Measurements from ENCODE around the gene DLX2. TPM values are rescaled to one million over a fixed set of nuclear protein-coding genes. Genes with fewer than 3 reads are reported as not detected.

Gene DLX2
- total and polyA plus RNA-seq, 2 of the 13 experiments (the other 11 are each of a cell fraction or from before 2014, with no cell fraction given), result 0.07 to 0.15 TPM

GRCh38 chr2:172103471-172104272, 972 bp upstream of the DLX2 start (continued):
- TF ChIP-seq ZFP62 (CRISPR knock-in tag; IDR thresholded peaks at IDR 0.05), result no peak
- no peak for TF ChIP-seq RFX5 (IDR thresholded peaks at IDR 0.05; ENCODE audit: low read depth, low read length)
- peak; percentile 91 for TF ChIP-seq SP5 (CRISPR knock-in tag; IDR thresholded peaks at IDR 0.05; ENCODE audit: borderline replicate concordance, low read depth)
- TF ChIP-seq ATM (IDR thresholded peaks at IDR 0.05; ENCODE audit: borderline replicate concordance), result no peak
- TF ChIP-seq ELF1 (CRISPR knock-in tag; IDR thresholded peaks at IDR 0.05), result peak; percentile 36; the same call in 1 of the 2 replicates
- no peak for TF ChIP-seq ZNF558 (CRISPR knock-in tag; IDR thresholded peaks at IDR 0.05; ENCODE audit: borderline replicate concordance)
- TF ChIP-seq ZNF264 (CRISPR knock-in tag; IDR thresholded peaks at IDR 0.05), result no peak
- TF ChIP-seq ZNF17 (CRISPR knock-in tag; IDR thresholded peaks at IDR 0.05), result no peak
- no peak; the same call in 1 of the 2 replicates for TF ChIP-seq NR2F2 (IDR thresholded peaks at IDR 0.05; ENCODE audit: borderline replicate concordance, low read depth)
- TF ChIP-seq TBX2 (CRISPR knock-in tag; IDR thresholded peaks at IDR 0.05; ENCODE audit: borderline replicate concordance), result peak; percentile 20; the same call in 1 of the 2 replicates
- peak in 1 of 2 experiments; percentile 64; a peak in 1 of 4 replicates for TF ChIP-seq KLF16 (CRISPR knock-in tag; IDR thresholded peaks at IDR 0.05)
- TF ChIP-seq ZNF3 (CRISPR knock-in tag; IDR thresholded peaks at IDR 0.05), result peak; percentile 60; the same call in 1 of the 2 replicates
- peak; percentile 49; the same call in 1 of the 2 replicates for TF ChIP-seq ZNF607 (CRISPR knock-in tag; IDR thresholded peaks at IDR 0.05; ENCODE audit: borderline replicate concordance)
- TF ChIP-seq ZNF761 (CRISPR knock-in tag; conservative IDR thresholded peaks at IDR 0.05), result 0 out of 2 replicates have a peak, but pooled peaks have one; percentile 57
- no peak for TF ChIP-seq NFAT5 (CRISPR knock-in tag; IDR thresholded peaks at IDR 0.05)
- no peak for TF ChIP-seq AHDC1 (CRISPR knock-in tag; IDR thresholded peaks at IDR 0.05; ENCODE audit: borderline replicate concordance)
- peak; percentile 93 for TF ChIP-seq HNF4A (CRISPR knock-in tag; IDR thresholded peaks at IDR 0.05)
- TF ChIP-seq MIER2 (CRISPR knock-in tag; IDR thresholded peaks at IDR 0.05), result peak; percentile 34; the same call in 1 of the 2 replicates
